ENCODE data around the gene USP47.

GRCh38 chr11:11981840-11982239, 140.1 kb downstream of the USP47 start:
- TF ChIP-seq POLR2A (IDR thresholded peaks at IDR 0.05; ENCODE audit: low read length) = no peak
- no peak for TF ChIP-seq GATA1 (IDR thresholded peaks at IDR 0.05; ENCODE audit: low read depth, low read length)
